ENCODE measurements around the gene NOC3L.
"Not testable (repeated sequence)": the region's sequence is repeated elsewhere in the genome, so short reads cannot be mapped to it uniquely, and the experiment has no call there.

NOC3L gene

DNA sequence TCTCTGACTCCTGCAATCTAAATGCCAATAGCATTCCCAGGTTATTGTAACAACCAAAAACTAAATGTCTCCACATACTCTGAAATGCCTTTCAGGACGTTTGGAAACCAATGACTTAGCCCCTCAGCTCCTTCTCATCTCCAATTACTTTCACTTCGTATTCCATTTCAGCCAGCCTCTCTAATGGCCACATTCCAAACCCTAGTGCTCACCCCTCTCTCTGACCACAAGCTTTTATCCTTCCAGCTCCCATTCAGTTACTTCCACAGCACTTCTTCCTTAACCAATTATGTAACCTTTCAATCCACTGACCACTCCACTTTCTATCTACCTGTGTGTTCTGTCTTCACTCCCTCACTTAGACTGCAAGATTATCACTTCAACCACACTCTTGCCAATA is 4.3 kb downstream of the NOC3L start:
- no peak for DNase-seq

- DNase-seq: no peak
Observed at GRCh38 chr10:94357193-94357592, 5.5 kb downstream of the NOC3L start.

DNA sequence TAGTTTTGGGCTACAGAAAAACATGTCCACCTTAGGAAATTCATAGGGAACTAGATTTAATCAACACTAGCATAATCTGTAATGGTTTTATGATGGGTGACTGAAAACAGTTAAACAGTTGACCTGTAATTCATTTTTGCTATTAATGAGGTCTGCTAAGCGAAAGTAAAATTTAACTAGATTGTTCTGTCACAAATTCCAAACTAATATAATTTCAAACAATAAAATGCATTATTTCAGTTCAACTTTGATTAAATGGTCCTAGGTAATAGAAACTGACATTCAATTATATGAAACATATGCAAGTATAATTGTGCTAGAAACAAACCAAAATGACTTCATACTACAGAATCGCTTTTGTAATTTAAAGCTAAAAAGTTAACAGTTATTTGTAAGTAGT is 6.9 kb downstream of the NOC3L start:
- no peak for DNase-seq

DNA sequence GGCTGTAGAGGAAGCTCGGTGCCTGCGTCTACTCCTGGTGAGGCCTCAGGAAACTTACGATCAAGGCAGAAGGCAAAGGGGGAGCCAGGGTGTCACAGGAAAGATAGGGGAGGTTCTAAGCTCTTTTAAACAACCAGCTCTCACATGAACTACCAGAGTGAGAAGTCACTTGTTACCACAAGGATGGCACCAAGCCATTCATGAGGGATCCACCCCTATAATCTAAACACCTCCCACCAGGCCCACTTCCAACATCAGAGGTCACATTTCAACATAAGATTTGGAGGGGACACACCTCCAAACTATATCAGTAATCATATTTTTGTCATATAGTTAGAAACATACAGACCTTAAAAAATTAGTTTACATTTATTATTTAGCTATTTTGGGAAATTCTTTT is 9.4 kb downstream of the NOC3L start:
- DNase-seq: no peak

GRCh38 chr10:94351089-94351488 is 11.7 kb downstream of the NOC3L start:
- DNase-seq: no peak

GRCh38 chr10:94350500-94350899 is 12.2 kb downstream of the NOC3L start:
- DNase-seq: not testable (repeated sequence)

DNA sequence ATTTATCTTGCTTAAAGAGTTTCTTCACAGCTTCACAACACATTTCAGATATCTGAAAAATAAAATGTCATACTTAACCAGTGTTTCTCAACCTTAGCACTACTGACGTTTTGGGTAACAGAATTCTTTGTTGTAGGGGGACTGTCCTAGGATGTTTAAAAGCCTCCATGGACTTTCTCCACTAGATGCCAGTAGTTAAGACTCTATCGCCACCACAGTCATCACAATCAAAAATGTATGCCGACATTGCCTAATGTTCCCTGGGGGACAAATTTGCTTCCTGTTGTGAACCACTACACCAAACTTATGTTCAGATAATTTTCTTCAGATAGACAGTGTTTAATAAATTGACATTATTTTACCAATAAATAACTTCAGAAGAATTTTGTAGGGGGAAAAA is 13.4 kb downstream of the NOC3L start:
- no peak for DNase-seq

- no peak for DNase-seq
Observed at GRCh38 chr10:94344522-94345122, 18.1 kb downstream of the NOC3L start.

DNA sequence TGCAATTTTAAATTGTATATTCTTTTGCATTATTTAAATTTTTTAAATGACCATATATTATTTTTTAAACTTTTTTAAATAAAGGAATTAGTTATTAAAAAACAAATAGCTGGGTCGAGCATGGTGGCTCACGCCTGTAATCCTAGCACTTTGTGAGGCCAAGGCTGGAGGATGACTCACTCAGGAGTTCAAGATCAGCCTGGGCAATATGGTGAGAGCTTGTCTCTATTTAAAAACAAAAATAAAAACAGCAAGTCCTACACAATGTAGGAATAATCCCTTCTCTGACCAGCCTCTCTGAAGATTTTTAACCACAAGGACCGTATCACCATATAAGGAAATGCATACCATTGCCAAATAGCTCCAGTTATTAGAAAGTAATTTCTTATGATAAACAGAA is 19.6 kb downstream of the NOC3L start:
- no peak for DNase-seq

DNA sequence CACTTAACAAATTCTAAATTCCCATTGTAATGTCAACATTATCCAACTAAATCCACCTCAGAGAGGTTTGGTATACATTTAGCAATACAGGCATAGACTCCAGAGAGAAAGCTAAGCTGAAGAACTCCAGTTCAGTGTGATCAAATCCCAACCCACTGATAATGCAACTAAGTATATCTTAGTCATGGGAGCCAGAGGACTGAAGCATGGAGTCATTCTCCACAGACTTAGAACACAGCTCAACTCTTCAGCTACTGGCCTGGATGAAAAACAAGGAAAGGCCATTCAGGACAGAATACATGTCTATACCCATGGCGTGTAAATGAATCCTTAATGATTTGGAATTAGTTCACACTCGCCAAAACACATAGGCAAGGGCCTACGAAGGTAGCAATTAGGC is 27.9 kb downstream of the NOC3L start:
- no peak for DNase-seq

DNA sequence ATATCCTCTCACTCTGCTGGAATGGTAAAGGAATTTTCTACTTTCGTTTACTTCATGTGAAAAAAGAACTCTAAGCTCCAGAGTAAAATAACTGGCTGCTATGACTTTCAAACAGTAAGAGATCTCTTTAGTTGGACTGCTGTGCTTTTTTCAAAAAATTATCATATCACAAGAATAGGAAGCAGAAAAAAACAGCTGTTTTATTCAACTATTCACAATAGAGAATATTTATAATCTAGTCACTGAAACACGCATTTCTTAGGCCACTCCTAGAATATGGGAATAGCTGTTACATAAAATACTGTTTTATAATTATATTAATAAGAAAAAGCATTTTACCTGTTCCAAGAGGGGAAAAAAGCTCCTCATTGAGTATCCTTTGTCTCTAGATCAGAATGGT is 29.7 kb downstream of the NOC3L start:
- no peak for DNase-seq

DNA sequence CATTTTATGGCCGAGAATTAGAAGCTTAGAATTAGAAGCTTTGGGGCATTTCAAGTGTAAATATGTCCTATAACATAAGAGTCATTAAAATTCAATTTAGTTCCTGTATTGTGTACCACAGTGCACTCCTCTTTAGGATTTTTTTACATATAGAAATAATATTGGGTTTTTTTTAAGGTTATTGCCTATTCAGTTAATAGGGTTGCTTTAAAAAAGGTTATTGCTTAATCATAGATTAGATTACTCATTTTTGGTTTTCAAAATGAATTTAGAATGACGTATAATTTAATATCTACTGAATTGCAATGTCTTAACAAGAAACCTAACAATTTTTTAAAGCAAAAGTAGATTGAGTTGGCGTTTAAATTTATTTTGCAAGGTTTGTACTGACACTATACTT is 34.1 kb downstream of the NOC3L start:
- DNase-seq: no peak

DNA sequence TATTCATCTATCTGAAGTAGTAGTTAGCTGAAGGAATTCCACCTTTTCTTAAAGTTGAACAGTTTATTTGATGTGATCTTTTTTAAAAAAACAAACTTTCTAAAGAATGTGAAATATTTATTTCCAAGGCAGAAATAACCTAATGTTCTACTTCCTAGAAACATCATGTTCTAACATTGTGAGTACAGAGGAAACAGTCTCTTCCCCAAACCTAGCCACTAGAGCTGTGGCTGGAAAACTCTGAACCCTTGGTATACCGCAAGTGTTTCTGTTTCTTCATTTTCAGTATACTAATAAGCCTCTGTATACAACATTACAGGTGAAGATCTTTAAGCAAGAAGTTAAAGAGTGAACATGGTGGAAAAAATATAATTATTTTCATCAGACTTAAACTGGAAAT is 35.1 kb downstream of the NOC3L start:
- no peak for DNase-seq

DNA sequence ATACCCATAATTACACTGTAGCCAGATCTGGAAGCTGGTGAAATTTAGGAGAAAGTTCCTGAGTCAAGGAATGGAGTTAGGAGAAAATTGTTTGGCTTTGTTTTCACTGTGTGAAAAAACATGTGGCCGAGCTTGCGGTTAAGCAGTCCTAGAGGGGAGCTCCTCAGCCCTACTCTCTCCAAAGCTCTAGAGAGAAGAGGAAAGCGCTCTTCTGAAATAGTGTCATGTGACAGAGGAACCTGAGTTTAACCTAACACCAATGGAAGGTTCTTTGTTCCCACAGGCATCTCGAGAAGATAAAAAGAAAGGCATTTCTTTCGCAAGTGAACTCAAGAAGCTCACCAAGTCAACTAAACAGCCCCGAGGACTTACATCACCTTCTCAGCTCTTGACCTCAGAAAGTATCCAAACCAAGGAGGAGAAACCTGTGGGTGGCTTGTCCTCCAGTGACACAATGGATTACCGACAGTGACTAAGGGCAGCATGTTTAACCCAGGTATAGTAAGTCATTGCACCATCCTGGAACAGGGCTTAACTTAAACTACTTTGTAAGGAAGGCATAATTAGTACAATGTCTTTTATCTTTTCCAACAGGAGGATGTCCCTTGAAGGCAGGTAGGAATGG is 38.0 kb downstream of the NOC3L start:
- no peak for DNase-seq

- peak; percentile 85 for DNase-seq
Observed at GRCh38 chr10:94320285-94320914, 42.3 kb downstream of the NOC3L start.

DNA sequence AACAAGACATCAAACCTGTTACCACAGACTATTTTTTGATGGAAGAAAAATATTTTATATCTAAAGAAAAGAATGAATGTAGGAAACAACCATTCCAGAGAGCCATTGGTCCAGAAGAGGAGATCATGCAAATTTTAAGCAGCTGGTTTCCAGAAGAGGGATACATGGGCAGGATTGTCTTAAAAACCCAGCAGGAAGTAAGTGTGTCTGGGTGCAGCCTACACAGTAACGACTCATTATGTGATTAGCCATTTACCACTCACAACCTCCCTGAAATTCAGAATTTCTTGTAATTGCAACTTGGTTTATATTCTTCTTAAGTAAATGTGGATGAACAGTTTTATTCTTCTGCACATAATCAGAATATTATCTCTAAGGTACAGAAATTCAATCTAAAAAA is 46.2 kb downstream of the NOC3L start:
- no peak for DNase-seq

DNA sequence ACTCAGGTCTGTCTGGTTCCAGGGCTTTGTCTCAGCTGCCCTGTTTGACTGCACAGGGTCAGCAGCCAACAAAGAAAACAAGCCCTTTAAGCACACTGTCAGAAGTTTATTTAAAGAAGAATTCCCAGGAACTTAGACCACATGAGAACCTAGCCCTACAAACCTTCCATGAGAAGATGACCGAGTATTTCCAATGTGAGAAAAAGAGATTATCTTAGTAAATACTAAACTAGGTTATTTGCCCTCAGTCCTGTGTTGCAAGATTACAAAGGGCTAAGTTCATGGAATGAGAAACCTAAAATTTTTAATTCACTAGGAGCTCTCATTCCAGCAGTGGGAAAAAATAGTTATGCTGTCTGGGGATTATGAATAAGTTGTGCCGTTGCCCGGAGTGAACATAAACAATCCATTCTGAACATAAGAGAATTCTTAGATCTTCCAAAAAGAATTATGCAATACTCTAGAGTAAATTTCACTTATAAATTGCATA is 46.7 kb downstream of the NOC3L start:
- DNase-seq: no peak

DNA sequence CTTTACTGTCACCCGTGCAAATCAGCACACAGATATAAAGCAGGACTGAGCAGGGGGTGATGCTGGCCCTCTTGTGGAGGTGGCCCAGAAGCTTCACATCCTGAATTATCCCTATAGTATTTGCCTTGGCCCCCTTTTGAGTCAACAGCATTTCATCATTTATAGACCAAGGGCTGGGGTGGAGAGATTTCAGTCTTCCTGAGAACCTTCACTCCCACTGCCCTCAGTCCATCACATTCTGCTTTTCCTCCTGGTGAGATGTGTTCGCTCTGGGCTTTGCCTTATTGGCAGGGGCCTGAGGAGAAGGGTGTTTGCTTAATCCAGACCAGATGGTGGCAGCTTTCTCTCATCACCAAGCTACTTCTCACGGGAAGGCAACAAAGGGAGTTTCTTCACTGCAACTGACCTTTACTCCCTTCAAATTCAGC is 47.7 kb downstream of the NOC3L start:
- no peak for DNase-seq

DNA sequence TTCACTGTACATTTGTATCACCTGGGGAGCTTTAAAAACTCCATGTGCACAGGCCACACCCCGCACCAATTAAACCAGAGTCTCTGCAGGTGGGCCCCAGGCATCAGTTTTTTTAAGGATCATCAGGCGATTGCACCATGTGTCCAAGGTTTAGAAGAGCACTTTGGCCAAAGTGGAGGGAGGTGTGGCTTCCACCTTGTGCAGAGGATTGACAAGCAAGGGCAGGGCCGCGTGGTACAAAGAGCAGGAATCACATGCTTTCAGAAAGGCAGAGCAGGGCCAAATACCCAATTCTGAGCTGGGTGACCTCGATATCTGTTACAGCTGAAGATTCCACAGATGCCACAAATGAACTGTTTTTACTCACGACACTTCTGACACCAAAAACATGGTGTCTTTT is 52.4 kb downstream of the NOC3L start:
- no peak for DNase-seq

- DNase-seq: no peak
Observed at GRCh38 chr10:94308866-94309265, 53.9 kb downstream of the NOC3L start.

DNA sequence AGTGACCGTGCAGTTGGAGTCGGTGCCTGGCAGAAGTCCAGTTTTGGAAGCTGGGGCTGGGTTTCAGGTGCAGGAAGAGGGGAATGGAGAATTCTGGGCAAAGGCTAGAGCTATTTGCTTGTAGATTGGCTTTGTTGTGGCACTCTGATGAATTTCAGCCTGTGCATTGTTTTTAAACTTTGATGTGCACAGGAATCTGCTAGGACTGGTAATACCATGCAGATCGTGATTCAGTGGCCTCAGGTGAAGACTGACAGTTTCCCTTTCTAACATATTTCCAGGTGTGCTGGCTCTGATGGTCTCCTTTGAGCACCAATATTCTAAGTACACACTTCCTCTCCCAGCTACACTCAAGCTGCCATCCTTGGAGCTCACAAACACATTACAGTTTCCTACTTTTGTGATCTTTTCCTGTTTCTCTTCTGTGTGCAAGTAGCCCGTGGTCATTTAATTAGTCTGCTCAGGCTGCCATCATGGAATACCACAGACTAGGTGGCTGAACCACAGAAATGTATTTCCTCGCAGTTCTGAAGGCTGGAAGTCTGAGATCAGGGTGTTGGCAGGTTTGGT is 55.6 kb downstream of the NOC3L start:
- DNase-seq: no peak

DNA sequence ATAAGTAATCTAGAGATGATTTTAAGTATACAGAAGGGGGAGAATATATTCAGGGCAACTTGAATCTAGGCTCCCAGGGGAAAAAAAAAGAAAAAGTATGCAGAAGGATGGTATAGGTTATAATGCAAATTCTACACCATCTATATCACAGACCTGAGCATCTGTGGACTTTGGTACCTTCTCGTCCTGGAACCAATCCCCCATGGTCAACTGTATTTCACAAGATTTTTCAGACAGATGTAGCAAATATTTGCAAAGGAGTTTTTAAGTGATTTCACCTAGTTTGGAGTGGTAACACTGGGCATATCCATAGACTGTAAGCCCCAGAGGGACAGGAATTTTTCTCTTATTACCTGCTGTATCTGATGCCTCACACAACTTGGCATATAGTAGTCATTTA is 58.8 kb downstream of the NOC3L start:
- no peak for DNase-seq

DNA sequence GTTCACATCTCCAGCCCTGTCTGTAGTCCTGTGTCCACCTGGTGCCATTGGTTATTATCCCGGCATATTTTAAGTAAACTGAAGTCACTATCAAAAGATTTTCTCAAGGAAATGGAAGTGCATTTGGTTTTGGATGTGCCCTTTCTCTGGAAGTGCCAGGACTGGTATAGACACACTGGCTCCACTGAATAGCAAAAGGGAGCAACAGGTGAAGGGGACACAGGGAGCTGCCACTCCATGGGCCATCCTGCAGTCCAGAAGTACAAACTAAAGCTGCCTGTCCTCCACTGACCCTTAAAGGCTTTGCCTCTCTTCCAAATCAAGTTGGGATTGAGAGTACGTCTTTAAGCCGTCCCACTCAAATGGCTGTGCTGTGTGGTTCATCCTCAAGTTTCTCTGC is 62.7 kb downstream of the NOC3L start:
- DNase-seq: no peak

GRCh38 chr10:94299417-94299816 is 63.3 kb downstream of the NOC3L start:
- DNase-seq: no peak

Data from activated CD8-positive, alpha-beta memory T cell treated with anti-CD3 and anti-CD28 coated beads, Interleukin-2, amount 50 U/mL, for 48 hours (primary cell).